NCI-H1105 treated with DMSO at 0.1 percent for 48 hours (cell line): ENCODE data around the gene ANKLE2.
A peak's percentile ranks its signal among the peaks of the same experiment; 100 is the strongest.
"Not testable (repeated sequence)": the region's sequence is repeated elsewhere in the genome, so short reads cannot be mapped to it uniquely, and the experiment has no call there.

Experiments
- DNase-seq: peaks from one replicate; lab custom pipeline; 2025; lab: John Stamatoyannopoulos, UW

ANKLE2 gene

DNA sequence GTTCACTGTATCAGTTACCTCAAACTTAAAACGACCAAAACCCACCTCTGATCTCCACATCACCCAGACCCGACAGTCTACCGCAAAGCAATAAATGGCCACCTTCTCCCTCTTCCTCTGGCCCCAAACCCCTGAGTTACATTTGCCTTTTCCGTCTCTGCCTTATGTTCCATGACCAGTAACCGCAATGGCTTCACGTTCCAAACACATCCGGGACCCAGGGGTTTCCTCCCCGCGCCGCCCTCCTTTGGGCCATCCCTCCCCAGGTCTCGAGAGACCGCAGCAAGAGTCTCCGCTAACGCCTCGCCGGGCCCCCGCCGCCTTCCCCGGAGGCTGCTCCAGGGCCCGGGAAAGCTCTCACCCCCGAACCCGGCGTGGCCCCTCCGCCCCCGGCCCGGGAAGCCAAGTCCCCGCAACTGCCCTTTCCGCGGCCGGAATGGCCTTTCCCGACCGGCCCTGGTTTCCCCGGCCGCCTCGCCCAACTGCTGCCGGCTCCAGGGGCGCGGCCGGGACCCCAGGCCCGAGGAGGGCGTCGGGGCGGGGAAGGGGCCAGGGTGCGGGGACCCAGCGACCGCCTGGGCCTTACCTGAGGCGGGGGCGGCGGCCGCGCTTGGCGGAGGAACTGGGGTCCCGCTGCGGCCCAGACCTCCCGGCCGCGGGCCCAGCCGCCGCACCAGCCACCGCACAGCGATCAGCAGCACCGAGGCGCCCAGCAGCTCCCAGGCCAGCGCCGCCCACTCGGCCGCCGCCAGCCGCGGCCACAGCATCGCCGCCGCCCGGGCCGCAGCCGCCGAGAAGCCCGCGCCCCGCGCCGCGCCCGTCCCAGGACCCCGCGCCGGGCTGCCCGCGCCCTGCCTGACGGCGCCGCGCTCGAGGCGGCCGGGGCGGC is at the start of gene ANKLE2:
ANKLE2 (minus strand) TSS at position 801 of the 889 bp plus-strand sequence; CDS start at position 767, 34 bp downstream.
- peak; percentile 17 for DNase-seq

DNA sequence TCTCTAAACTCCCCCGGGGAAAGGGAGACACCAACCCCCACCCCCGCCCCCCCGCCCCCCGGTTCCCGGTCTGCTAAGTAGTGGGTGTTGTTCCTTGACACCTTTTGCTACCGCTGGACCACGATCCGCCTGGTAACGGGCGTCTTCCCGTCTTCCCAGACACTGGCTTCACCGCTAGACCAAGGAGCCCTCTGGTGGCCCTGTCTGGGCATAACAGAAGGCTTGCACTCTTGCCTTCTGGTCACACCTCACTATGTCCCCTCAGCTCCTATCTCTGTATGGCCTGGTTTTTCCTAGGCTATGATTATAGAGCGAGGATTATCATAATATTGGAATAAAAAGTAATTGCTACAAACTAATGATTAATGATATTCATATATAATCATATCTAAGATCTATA is 47.8 kb upstream of the ANKLE2 start:
- not testable (repeated sequence) for DNase-seq

DNA sequence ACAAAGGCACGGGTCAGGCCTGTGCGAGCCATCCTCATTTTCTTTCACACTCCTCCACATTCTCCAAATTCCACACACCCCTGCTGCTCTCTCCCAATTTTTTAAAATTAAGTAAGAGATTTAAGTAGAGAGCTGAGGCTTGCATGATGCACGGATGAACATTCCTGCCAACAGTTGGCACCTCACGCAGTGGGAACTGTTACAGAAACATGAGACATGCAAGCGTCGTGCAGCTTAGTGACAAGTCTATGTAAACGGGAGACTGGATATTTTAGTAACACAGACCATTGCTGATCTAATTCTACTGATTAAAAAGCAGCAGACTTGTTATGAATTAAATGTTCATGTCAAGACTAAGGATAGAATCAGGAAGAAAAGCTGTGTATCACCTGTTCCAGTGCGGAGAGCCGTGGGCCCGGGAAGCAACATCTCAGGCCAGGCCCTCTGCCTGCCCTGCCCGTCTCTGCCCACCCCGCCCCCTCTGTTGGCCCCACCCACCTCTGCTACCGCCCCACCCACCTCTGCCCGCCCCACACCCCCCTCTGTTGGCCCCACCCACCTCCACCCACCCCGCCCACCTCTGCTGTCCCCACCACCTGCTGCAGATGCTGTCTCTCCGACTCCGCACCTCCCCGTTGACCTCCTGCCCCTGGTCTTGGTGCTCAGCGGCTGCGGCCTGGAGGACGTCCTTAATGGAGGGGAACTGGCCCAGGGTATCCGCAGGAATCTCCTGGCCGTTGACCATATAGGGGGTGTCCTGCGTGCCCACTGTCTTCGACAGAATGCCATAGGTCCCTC is 45.9 kb upstream of the ANKLE2 start:
- no peak for DNase-seq

DNA sequence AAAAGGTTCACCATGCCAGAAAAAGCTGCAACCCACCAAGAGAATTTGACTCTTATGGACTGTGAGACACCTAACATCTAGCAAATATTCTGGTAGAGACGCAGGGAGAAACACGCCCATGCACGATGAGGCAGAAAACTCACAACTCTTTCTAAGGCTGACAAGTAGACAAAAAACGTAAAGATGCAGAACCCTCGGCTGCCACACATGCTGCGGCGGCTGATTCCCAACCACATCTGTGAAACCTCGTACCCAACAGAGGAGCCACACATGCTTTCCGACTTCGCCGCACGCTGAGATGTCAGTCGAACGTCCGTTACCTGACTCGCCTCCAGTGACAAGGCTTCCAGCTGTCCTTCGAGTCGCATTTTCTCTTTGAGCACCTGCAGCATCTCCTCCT is 45.2 kb upstream of the ANKLE2 start:
- DNase-seq = no peak

- no peak for DNase-seq
Measured at GRCh38 chr12:132804426-132804861, 42.8 kb upstream of the ANKLE2 start.

- DNase-seq = no peak
Measured at GRCh38 chr12:132803888-132804287, 42.3 kb upstream of the ANKLE2 start.

DNA sequence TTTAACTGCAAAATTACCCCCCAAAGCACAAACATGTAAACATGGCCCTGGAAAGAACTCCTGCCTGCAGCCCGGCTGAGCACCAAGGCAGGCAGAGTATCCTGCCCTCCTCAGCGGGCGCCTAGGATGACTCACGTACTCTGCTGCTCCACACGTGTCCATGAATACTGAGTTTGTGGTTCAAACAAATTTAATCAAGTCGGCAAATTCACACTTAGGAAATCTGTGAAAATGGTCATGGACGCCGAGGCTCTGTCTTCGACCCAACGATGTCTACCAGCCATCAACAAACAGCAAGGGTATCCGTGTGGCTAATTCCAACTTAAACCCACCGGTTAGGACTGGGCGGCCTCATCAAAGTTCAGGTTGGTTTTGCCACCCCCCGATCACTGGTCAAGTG is 41.5 kb upstream of the ANKLE2 start:
- DNase-seq = no peak

DNA sequence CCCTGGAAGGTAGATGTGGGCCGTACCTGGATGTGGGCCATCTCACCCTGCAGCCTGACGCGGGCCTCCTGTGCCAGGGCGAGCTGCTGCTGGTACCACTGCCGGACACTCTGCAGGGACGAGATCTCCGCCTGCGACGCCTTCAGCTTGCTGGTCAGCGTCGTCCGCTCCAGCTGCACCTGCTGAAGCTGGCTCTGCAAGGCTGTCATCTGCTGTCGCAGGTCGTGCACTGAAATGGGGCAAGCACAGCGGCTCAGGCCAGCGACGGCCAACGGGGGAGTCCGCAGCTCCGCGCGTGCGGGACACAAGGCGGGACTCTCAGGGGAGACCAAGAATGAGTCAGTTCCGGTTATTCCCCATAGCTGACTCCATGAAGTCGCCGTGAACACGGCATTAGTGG is 40.1 kb upstream of the ANKLE2 start:
- no peak for DNase-seq

GRCh38 chr12:132798836-132799235 is 37.2 kb upstream of the ANKLE2 start:
- no peak for DNase-seq

DNA sequence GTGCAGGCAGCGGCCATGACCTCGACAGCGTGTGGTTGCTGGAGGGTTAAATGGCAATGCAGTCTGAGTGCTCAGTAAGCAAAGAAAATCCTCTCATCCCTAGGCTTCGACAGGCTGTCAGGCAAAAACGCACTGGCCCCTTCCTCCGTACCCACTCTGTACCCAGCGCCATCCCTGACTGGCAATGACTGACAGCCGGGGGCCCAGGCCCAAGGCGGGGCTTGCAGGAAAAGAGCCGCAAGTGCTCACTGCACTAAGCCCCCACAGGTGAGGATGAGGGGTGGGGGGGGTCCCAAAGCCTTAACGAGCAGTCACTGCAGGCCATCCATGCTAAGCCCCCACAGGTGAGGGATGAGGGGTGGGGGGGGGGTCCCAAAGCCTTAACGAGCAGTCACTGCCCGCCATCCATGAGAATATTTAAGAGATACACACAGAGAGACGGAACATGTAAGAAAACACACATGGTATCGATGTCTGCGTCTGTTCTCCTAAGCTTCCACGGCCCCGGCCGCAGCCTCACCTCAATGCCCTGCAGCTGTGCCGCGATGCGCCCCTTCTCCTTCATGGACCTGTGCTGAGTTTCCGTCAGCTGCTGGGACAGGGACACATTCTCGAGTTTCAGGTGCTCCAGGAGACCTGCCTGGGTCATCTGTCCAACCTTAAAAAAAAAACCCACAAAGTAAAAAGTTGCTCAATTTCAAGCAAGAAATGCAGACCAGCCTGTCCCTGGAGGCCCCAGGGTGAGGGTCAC is 36.4 kb upstream of the ANKLE2 start:
- DNase-seq = no peak

DNA sequence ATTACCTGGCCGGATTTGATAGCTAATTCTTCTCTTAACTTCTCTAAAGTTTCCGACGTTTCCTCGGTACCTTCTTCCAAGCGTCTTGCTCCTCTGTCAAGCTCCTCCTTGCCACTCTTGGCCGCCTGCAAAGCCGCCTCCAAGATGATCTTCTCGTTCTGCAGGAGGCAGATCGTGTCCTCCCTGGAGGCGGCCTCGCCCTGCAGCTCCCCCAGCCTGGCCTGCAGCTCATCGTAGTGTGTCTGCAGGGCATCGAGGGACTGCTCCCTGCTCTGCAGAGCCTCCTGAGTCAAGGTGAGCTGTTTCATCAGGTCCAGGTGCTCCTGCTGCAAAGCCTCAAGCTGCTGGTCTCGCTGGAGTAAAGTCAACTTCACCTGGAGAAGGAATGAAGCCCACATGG is 34.2 kb upstream of the ANKLE2 start:
- DNase-seq = no peak

GRCh38 chr12:132791940-132792339 is 30.3 kb upstream of the ANKLE2 start:
- not testable (repeated sequence) for DNase-seq

GRCh38 chr12:132789099-132789471 is 27.5 kb upstream of the ANKLE2 start:
- DNase-seq = no peak

DNA sequence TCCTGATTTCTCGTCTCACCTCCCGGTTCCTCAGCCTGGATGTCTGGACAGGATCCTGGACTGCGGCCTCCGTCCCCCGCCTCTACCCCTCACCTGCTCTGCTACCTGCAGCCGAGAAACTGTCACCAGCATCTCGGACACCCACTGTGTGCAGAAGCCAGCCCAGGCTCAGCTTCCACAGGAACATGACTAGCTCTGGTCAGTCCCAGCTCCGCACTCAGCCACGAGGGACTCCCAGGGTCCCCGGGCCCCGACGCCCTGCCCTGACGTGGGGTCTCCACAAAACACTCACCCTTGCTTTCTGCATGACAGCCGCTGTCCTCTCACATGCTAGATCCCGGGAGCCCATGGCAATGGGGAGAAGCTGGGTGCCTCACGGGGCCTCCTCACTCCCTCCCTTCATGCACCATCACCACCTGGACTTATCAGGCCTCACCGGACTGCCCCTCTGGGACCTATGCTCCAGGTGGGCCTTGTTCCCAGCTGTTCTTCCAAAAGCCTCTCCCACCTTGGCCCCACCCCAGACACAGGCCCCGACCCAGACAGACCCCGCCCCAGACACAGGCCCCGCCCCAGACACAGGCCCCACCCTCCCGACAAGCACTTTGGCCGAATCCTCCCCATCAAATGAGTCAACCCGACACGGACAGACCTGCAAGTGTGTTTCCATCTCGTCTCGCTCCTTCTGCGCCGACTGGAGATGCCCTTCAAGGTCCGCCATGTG is 26.9 kb upstream of the ANKLE2 start:
- no peak for DNase-seq

DNA sequence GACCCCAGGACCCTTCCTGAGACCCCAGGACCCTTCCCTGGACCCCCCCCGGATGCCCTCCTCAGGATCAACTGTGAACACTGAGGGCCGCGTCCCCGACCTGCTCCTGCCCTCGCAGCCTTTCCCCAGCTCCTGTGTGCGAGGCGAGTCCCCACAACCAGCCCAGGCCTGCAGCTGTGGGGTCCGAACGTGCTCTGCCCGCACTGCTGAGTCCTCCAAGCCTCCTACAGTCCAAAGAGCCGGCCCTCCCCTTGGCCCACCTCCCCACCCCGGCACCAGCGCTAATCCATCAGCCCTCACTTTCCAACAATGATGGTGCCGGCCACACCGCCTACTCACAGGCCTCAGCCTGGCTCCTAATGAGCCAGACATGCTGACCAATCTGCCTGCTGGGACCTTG is 26.2 kb upstream of the ANKLE2 start:
- DNase-seq = no peak

- no peak for DNase-seq
Measured at GRCh38 chr12:132786192-132786591, 24.6 kb upstream of the ANKLE2 start.

GRCh38 chr12:132784580-132784979 is 22.9 kb upstream of the ANKLE2 start:
- DNase-seq = no peak

DNA sequence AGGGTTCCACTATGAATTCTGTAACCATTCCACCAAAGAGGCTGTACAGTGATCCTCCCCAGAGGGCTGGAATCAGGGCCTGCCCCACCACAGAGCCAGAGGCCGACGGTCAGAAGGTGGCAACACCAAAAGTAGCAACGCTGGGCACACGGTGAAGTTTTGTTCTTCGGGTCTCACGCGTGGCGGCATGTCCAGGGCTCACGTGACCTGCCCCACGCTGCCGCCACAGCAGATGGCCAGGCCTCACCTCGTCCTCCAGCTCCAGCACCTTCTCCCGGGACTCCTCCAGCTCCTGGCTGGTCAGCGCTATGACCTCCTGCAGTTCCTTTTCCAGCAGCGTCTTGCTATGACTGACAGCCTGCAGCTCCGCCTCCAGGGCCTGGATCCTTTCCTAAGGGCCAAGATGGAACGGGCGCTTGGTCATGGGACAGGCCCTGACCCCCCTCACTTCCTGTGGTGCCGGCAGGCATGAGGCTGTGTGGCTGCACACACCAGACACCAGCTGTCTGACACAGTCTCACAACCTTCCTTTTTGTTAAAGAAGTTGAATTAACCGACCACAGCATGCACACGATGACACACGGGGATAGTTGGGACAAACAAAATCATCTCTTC is 22.4 kb upstream of the ANKLE2 start:
- DNase-seq = no peak

DNA sequence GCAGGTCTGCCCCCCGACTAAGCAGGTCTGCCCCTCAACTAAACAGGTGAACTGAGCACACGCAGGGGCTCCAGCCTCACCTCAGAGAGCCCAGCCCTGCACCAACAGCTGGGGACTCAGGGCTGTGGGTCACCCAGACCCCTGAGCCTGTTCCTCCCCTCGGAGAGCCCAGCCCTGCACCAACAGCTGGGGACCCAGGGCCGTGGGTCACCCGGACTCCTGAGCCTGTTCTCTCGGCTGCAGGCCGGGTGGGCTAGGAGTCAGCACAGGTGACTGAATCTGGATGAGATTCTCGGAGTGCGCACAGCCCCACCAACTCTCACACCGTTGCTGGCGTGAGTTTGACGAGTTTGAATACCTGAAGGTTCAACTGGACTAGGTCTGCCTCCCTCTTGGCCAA is 20.3 kb upstream of the ANKLE2 start:
- no peak for DNase-seq

DNA sequence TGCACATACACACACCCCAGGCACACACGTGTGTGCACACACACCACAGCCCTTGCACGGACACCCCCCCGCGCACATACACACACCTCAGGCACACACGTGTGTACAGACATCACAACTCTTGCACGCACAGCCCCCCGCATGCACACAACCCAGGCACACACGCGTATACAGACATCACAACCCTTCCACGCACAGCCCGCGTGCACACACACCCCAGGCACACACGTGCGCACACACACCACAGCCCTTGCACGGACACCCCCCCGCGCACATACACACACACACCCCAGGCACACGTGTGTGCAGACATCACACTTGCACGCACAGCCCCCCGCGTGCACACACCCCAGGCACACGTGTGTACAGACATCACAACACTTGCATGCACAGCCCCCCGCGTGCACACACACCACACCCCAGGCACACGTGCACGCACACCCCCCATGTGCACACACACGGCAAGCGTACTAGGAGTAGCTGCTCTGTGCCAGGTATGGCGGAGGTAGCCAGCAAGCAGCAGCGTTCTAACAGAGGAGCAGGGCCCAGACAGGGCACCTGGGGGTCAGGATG is 18.2 kb upstream of the ANKLE2 start:
- DNase-seq = no peak

DNA sequence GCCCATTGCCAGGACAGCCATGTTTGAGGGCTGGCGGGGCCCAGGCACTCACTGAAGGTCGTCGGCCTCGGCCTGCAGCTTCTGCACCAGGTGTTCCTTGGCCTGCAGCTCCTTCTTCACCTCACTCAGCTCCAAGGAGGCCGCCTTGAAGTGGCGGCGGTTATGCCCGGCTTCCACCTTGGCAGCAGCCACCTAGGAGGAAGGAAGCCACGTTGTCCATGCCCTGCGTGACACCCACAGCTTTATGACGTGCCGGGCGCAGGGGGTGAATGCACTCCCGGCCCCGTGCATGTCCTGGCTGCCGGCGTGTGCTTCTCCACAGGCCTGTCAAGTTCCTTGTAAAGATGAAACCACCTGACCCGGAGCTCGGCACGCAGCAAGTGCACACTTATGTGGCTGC is 16.0 kb upstream of the ANKLE2 start:
- no peak for DNase-seq
